ENCODE data around the gene HP1BP3.
A peak's percentile ranks its signal among the peaks of the same experiment; 100 is the strongest.
"Not testable (repeated sequence)": the region's sequence is repeated elsewhere in the genome, so short reads cannot be mapped to it uniquely, and the experiment has no call there.

DNA sequence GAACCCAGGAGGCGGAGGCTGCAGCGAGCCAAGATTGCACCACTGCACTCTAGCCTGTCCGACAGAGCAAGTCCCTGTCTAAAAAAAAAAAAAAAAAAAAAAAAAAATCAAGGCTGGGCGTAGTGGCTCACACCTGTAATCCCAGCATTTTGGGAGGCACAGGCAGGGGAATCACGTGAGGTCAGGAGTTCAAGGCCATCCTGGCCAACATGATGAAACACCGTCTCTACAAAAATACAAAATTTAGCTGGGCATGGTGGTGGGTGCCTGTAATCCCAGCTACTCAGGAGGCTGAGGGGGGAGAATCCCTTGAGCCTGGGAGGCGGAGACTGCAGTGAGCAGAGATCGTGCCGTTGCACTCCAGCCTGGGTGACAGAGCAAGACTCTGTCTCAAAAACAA is 2.5 kb upstream of the HP1BP3 start:
- TF ChIP-seq TAF1 (conservative IDR thresholded peaks at IDR 0.05); SP1 (IDR thresholded peaks at IDR 0.05); YY1 (IDR thresholded peaks at IDR 0.05); GABPA (IDR thresholded peaks at IDR 0.05 in 1 of 2, conservative IDR thresholded peaks at IDR 0.05 in 1 of 2); RAD21 (IDR thresholded peaks at IDR 0.05); EGR1 (IDR thresholded peaks at IDR 0.05; ENCODE audit: low read depth in 2 of 2); NR2F2 (IDR thresholded peaks at IDR 0.05); FOXA1 (IDR thresholded peaks at IDR 0.05): not testable (repeated sequence)
- TF ChIP-seq, protein P1, sequence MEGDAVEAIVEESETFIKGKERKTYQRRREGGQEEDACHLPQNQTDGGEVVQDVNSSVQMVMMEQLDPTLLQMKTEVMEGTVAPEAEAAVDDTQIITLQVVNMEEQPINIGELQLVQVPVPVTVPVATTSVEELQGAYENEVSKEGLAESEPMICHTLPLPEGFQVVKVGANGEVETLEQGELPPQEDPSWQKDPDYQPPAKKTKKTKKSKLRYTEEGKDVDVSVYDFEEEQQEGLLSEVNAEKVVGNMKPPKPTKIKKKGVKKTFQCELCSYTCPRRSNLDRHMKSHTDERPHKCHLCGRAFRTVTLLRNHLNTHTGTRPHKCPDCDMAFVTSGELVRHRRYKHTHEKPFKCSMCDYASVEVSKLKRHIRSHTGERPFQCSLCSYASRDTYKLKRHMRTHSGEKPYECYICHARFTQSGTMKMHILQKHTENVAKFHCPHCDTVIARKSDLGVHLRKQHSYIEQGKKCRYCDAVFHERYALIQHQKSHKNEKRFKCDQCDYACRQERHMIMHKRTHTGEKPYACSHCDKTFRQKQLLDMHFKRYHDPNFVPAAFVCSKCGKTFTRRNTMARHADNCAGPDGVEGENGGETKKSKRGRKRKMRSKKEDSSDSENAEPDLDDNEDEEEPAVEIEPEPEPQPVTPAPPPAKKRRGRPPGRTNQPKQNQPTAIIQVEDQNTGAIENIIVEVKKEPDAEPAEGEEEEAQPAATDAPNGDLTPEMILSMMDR (IDR thresholded peaks at IDR 0.05; ENCODE audit: low read depth, low read length, missing input control) = not testable (repeated sequence)
- TF ChIP-seq, protein P2, sequence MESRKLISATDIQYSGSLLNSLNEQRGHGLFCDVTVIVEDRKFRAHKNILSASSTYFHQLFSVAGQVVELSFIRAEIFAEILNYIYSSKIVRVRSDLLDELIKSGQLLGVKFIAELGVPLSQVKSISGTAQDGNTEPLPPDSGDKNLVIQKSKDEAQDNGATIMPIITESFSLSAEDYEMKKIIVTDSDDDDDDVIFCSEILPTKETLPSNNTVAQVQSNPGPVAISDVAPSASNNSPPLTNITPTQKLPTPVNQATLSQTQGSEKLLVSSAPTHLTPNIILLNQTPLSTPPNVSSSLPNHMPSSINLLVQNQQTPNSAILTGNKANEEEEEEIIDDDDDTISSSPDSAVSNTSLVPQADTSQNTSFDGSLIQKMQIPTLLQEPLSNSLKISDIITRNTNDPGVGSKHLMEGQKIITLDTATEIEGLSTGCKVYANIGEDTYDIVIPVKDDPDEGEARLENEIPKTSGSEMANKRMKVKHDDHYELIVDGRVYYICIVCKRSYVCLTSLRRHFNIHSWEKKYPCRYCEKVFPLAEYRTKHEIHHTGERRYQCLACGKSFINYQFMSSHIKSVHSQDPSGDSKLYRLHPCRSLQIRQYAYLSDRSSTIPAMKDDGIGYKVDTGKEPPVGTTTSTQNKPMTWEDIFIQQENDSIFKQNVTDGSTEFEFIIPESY (IDR thresholded peaks at IDR 0.05) = not testable (repeated sequence)
- TF ChIP-seq, protein P3, sequence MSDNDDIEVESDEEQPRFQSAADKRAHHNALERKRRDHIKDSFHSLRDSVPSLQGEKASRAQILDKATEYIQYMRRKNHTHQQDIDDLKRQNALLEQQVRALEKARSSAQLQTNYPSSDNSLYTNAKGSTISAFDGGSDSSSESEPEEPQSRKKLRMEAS (IDR thresholded peaks at IDR 0.05) = not testable (repeated sequence)
- TF ChIP-seq RXRA (IDR thresholded peaks at IDR 0.05) = peak in 1 of 2 donors; percentile 11
- TF ChIP-seq, protein P4, sequence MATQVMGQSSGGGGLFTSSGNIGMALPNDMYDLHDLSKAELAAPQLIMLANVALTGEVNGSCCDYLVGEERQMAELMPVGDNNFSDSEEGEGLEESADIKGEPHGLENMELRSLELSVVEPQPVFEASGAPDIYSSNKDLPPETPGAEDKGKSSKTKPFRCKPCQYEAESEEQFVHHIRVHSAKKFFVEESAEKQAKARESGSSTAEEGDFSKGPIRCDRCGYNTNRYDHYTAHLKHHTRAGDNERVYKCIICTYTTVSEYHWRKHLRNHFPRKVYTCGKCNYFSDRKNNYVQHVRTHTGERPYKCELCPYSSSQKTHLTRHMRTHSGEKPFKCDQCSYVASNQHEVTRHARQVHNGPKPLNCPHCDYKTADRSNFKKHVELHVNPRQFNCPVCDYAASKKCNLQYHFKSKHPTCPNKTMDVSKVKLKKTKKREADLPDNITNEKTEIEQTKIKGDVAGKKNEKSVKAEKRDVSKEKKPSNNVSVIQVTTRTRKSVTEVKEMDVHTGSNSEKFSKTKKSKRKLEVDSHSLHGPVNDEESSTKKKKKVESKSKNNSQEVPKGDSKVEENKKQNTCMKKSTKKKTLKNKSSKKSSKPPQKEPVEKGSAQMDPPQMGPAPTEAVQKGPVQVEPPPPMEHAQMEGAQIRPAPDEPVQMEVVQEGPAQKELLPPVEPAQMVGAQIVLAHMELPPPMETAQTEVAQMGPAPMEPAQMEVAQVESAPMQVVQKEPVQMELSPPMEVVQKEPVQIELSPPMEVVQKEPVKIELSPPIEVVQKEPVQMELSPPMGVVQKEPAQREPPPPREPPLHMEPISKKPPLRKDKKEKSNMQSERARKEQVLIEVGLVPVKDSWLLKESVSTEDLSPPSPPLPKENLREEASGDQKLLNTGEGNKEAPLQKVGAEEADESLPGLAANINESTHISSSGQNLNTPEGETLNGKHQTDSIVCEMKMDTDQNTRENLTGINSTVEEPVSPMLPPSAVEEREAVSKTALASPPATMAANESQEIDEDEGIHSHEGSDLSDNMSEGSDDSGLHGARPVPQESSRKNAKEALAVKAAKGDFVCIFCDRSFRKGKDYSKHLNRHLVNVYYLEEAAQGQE (IDR thresholded peaks at IDR 0.05) = not testable (repeated sequence)
- TF ChIP-seq, protein P5, sequence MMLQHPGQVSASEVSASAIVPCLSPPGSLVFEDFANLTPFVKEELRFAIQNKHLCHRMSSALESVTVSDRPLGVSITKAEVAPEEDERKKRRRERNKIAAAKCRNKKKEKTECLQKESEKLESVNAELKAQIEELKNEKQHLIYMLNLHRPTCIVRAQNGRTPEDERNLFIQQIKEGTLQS (IDR thresholded peaks at IDR 0.05) = not testable (repeated sequence)
